ENCODE results near the gene SLC39A8. TPM values are rescaled to one million over a fixed set of nuclear protein-coding genes. Genes with fewer than 3 reads are reported as not detected.
A peak's percentile ranks its signal among the peaks of the same experiment; 100 is the strongest.
"Not testable (repeated sequence)": the region's sequence is repeated elsewhere in the genome, so short reads cannot be mapped to it uniquely, and the experiment has no call there.

SLC39A8 gene
- 3.0 TPM for total RNA-seq
- long read RNA-seq, partial matches to known transcripts = 0 of 5 reads
- long read RNA-seq, other reads (novel, unspliced or antisense) = 2 of 5 reads

DNA sequence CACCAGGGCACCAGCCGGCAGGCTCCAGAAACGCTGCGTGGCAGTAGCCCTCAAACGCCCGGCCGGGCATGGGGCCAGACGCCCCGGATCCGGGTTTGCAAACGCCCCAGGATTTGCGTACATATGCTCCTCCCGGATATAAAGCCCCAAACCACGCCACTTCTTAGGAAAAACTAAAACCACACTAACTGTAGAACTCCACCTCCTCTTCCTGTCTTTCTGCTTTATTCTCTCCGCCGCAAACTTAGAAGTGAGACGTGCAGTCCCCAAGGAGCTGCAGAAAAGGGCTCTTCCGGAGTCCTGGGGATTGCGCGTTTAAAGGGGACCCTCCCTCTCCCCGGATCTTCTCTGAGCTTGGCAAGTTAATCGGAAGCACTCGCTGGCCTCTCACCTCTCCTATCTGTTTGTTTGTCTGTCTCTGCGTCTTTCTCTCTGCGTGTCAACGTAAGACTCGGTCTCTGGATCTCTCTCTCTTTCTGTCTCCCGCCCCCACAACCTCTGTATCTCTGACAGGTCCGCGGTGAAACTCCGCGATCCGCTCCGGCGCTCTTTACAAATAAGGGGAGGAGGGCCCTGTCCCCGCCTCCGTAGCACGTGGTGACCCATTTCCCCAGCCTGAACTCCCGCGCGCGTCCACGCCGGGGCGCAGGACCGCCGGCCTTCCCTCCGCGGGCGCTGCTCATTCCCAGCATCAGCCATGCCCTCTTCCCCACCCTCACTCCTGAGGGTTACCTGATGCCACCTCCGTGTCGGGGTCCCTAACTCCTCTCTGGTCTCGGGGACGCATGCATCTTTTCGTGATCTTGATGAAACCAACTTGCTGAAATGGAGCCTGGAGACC, at the start of gene SLC39A8:
SLC39A8 (minus strand) TSS at position 529 of the 841 bp plus-strand sequence. CDS start 820 bp downstream, outside the sequence.
- peak; percentile 94 for DNase-seq (ENCODE audit: low spot score)
- intact Hi-C loops (cut with DNase I) = loop anchor here (2.0 to 10.0 kb wide), 2 partner anchors 86 to 730 kb away; partner anchors contain the start of gene SLC9B2

DNA sequence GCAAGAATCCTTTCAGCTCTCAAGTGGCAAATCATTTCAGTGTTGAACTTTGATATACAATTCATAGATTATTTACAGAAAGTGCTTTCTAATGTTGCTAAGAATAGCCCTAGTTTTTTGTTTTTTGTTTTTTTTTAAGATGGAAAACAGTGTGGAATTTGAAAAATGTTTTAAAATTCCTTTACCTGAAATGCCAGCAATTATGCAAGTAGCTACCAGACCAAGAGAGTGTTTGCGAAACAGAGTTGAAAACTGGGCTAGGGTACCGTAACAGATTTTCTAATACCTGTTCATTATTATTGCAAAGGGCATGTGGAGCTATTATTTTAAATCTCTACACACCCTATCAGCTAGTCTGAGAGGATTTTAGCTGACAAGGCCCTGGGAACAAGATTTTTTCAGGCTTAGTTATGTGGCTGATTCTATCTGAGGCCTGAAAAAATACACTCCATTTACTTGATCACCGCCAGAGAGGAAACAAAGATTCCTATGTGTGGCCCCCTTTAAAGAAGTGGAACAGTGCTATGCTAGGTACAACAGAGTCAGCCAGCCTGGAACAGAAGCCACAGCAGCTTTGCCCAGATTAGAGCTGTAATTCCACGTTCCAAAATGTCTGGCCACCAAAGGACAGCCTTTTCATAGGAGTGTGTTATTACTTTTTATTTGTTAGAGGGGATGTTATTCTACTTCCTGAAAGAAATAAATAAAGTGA, 46.9 kb upstream of the SLC39A8 start:
- intact Hi-C loops (cut with DNase I) = no loop called here
- no peak for DNase-seq (ENCODE audit: low spot score)

- DNase-seq (ENCODE audit: low spot score) = no peak
- intact Hi-C loops (cut with DNase I) = no loop called here
Measured at GRCh38 chr4:102390438-102390837, 45.2 kb upstream of the SLC39A8 start.

DNA sequence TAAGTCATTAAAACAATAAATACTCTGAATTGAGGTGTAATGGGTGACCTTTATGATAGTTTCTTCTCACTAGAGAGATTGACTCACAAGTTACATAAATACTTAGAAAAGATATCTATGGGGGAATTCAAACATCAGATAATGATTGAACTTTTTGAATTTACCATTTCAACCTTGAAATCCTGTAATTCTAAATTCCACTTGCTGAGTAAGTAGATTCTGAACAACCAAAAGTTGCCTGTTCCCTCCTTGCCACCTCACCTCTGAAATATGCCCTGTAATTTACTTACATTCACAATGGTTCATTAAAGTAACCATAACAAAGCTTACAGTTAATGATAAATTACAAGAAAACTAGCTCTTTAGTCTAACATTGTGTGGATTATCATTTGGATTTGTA, 43.3 kb upstream of the SLC39A8 start:
- no peak for DNase-seq (ENCODE audit: low spot score)
- intact Hi-C loops (cut with DNase I) = no loop called here

- DNase-seq (ENCODE audit: low spot score) = no peak
- intact Hi-C loops (cut with DNase I) = no loop called here
Measured at GRCh38 chr4:102387552-102388150, 42.4 kb upstream of the SLC39A8 start.

- intact Hi-C loops (cut with DNase I) = no loop called here
- no peak for DNase-seq (ENCODE audit: low spot score)
Measured at GRCh38 chr4:102386966-102387365, 41.7 kb upstream of the SLC39A8 start.

DNA sequence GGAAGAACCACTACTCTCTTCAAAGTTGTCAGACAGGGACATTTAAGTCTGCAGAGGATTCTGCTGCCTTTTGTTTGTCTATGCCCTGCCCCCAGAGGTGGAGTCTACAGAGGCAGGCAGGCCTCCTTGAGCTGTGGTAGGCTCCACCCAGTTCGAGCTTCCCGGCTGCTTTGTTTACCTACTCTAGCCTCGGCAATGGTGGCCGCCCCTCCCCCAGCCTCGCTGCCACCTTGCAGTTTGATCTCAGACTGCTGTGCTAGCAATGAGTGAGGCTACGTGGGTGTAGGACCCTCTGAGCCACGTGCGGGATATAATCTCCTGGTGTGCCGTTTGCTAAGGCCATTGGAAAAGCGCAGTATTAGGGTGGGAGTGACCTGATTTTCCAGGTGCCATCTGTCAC, 35.0 kb upstream of the SLC39A8 start:
- DNase-seq (ENCODE audit: low spot score); intact Hi-C loops (cut with DNase I): not testable (repeated sequence)

DNA sequence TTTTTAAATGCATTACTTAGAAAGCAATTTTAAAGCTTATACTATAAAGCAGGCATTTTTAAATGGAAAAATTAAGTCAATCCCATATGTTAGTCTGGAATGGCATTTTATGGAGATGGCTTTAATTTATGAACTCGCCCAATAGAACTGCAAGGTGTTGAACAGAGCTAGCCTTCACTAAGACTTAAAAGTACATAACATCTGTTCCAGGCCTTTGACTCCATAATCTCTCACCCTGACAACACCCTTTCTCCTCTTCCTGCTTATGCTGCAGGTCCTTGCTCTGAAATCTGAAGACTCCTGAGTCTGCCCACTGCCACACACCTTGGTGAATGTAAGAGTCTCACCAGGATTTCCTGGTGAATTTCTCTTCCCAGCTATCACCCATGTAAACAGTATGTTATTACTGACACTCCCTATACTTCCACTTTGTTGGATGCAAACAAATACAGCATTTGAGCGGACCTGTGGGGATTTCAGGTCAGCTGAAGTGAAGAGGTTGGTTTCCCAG, 17.7 kb upstream of the SLC39A8 start:
- intact Hi-C loops (cut with DNase I) = no loop called here
- no peak for DNase-seq (ENCODE audit: low spot score)

GRCh38 chr4:102358128-102358527, 12.8 kb upstream of the SLC39A8 start:
- no peak for DNase-seq (ENCODE audit: low spot score)
- intact Hi-C loops (cut with DNase I) = no loop called here

DNA sequence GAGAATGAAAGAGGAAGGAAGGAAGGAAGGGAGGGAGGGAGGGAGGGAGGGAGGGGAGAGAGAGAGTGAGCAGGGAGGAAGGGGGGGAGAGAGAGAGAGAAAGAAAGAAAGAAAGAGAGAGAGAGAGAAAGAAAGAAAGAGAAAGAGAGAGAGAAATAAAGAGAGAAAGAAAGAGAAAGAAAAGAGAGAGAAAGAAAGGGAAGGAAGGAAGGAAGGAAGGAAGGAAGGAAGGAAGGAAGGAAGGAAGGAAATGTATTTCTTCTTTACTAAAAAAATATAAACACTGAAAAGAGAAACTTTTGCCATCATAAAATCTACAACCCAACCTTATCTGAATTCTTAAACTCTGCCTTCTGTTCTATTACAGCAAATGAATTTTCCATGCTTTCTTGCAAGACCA, 12.4 kb upstream of the SLC39A8 start:
- intact Hi-C loops (cut with DNase I); DNase-seq (ENCODE audit: low spot score): not testable (repeated sequence)

GRCh38 chr4:102356562-102357202, 11.4 kb upstream of the SLC39A8 start:
- DNase-seq (ENCODE audit: low spot score) = no peak
- intact Hi-C loops (cut with DNase I) = no loop called here

GRCh38 chr4:102355748-102356147, 10.5 kb upstream of the SLC39A8 start:
- intact Hi-C loops (cut with DNase I) = no loop called here
- DNase-seq (ENCODE audit: low spot score) = no peak

DNA sequence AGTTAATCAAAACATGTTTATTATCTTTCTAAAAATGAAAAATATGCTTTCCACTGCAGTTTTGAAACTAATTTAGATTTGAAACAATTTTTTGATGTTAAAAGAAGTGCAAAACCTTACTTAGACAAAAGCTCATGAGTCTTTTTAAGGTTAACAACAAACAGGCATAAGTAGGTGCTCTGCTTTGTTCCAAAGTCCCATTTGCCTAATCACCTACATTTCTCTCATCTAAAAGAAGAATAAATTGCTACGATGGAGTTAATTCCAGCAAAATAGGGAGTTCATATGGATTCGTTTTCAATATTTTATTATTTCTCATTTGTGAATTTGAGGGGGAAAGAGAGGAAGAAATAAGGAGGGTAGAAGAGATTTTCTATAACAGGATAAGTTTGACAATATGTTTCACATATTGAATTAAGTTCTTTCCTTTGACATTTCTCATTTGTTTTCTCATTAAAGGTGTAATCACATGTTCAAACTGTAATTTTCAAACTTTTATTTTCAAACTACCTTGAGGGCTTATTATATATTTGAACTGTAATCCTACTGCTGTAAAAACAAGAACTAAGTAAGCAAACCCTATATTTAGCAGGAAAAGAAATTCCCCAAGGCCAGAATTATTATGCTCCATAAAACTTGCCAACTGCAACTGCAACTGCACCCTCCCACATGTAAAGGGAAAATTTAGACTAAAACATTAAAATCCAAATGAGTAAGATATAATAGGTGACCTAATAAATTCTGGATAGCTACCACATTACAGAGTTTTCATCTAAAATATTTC, 9.6 kb upstream of the SLC39A8 start:
- no peak for DNase-seq (ENCODE audit: low spot score)
- intact Hi-C loops (cut with DNase I) = no loop called here

- DNase-seq (ENCODE audit: low spot score) = no peak
- intact Hi-C loops (cut with DNase I) = no loop called here
Measured at GRCh38 chr4:102352781-102353180, 7.5 kb upstream of the SLC39A8 start.

DNA sequence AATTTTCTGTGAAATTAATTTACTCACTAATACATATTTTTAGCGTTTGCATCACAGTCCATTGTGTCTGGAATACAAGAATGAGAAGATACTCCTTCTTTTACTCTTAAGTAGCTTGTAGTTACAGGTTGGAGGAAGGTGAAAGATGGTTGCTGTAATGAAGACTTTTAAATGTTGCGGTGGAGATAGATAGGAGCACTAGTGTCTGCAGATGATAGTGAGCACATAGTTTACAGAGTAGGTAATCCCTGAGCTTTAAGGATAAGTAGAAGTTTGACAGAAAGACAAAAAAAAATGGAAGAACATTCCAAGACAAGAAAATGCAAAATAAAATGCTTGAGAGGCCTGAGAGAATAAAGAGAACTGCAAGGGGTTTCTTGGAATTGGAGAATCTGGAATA, 5.4 kb upstream of the SLC39A8 start:
- intact Hi-C loops (cut with DNase I) = no loop called here
- DNase-seq (ENCODE audit: low spot score) = no peak

GRCh38 chr4:102348701-102349100, 3.4 kb upstream of the SLC39A8 start:
- no peak for DNase-seq (ENCODE audit: low spot score)
- intact Hi-C loops (cut with DNase I) = loop anchor here (10.0 kb wide), 1 partner anchor 726 kb away; the partner anchor contains the start of gene SLC9B2

DNA sequence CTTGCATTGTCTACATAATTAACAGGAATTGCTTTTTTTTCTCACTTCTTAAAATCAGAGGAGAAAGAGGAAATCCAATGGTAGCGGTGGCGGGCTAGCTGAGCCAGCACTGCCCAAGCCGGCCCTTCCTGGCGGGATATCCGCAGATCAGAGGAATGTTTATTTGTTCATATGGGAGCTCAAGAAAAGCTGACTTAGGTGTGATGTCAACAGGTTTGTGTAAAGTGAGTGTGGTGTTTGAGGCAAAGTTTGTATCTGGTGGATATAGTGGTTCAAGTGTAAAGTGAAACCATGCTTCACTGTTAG, 466 bp upstream of the SLC39A8 start:
- DNase-seq (ENCODE audit: low spot score) = no peak
- intact Hi-C loops (cut with DNase I) = loop anchor here (2.0 to 10.0 kb wide), 2 partner anchors 85 to 729 kb away; partner anchors contain the start of gene SLC9B2

DNA sequence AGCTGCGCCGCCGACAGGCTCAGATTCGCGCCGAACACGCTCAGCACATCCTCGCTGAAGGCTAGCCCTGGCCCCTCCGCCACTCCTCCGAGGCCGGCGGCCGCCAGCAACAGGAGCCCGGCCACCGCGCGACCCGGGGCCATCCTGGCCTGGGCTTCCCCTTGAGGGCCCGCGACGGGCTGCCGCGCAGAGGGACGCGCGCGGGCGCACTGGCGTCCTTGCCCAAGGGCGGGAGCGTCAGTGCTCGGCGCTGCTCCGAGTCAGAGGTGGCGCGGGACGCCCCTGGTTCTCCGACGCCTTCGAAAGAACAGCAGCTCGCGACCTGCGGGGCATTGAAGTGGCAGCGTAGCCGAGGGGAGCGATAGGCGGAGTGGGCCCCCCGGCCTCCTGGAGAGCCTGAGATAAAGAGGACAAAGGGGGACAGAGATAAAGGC, 745 bp downstream of the SLC39A8 start:
- intact Hi-C loops (cut with DNase I) = loop anchor here (2.0 to 10.0 kb wide), 2 partner anchors 86 to 730 kb away; partner anchors contain the start of gene SLC9B2
- DNase-seq (ENCODE audit: low spot score) = peak; percentile 87
